Activated CD8-positive, alpha-beta memory T cell treated with anti-CD3 and anti-CD28 coated beads for 24 hours (primary cell): Measurements from ENCODE around the gene LRIG2.
"Not testable (repeated sequence)": the region's sequence is repeated elsewhere in the genome, so short reads cannot be mapped to it uniquely, and the experiment has no call there.

Experiments used
- DNase-seq: peaks from one replicate; pipeline ENCODE4 v3.0.0-alpha.2; 2020

The LRIG2 gene

GRCh38 chr1:113058941-113059706 lies 13.9 kb upstream of the LRIG2 start:
- DNase-seq = no peak

- DNase-seq = not testable (repeated sequence)
Observed at GRCh38 chr1:113063456-113063855, 9.5 kb upstream of the LRIG2 start.

GRCh38 chr1:113072141-113072756 lies 749 bp upstream of the LRIG2 start:
- DNase-seq = no peak

GRCh38 chr1:113073479-113073950 lies 517 bp downstream of the LRIG2 start:
- DNase-seq = no peak

GRCh38 chr1:113074237-113074636 lies 1.2 kb downstream of the LRIG2 start:
- DNase-seq = no peak

GRCh38 chr1:113077978-113078377 lies 5.0 kb downstream of the LRIG2 start:
- not testable (repeated sequence) for DNase-seq

GRCh38 chr1:113086541-113086940 lies 13.5 kb downstream of the LRIG2 start:
- DNase-seq = no peak

GRCh38 chr1:113088972-113089371 lies 16.0 kb downstream of the LRIG2 start:
- no peak for DNase-seq

GRCh38 chr1:113090051-113090450 lies 17.1 kb downstream of the LRIG2 start:
- no peak for DNase-seq

GRCh38 chr1:113091988-113092594 lies 19.1 kb downstream of the LRIG2 start:
- DNase-seq = no peak

GRCh38 chr1:113094506-113094905 lies 21.5 kb downstream of the LRIG2 start:
- DNase-seq = no peak

- DNase-seq = no peak
Observed at GRCh38 chr1:113095790-113096455, 22.9 kb downstream of the LRIG2 start.

- no peak for DNase-seq
Observed at GRCh38 chr1:113096493-113096892, 23.5 kb downstream of the LRIG2 start.

GRCh38 chr1:113101588-113101987 lies 28.6 kb downstream of the LRIG2 start:
- DNase-seq = no peak

GRCh38 chr1:113103048-113103447 lies 30.1 kb downstream of the LRIG2 start:
- DNase-seq = no peak

GRCh38 chr1:113103977-113104376 lies 31.0 kb downstream of the LRIG2 start:
- no peak for DNase-seq

GRCh38 chr1:113106910-113107309 lies 33.9 kb downstream of the LRIG2 start:
- DNase-seq = no peak

- no peak for DNase-seq
Observed at GRCh38 chr1:113109908-113110554, 37.0 kb downstream of the LRIG2 start.

- no peak for DNase-seq
Observed at GRCh38 chr1:113118266-113118665, 45.3 kb downstream of the LRIG2 start.

GRCh38 chr1:113123737-113124136 lies 50.7 kb downstream of the LRIG2 start:
- DNase-seq = no peak

- no peak for DNase-seq
Observed at GRCh38 chr1:113124366-113124765, 51.4 kb downstream of the LRIG2 start.

GRCh38 chr1:113125517-113125916 lies 52.5 kb downstream of the LRIG2 start:
- no peak for DNase-seq

GRCh38 chr1:113126207-113126606 lies 53.2 kb downstream of the LRIG2 start:
- no peak for DNase-seq
